ENCODE data around the gene PRKCA. TPM values are rescaled to one million over a fixed set of nuclear protein-coding genes. Genes with fewer than 3 reads are reported as not detected.

PRKCA gene
- total and polyA plus RNA-seq, 2 of the 13 experiments (the other 11 are each of a cell fraction or from before 2014, with no cell fraction given), result 18.5 to 21.5 TPM

DNA sequence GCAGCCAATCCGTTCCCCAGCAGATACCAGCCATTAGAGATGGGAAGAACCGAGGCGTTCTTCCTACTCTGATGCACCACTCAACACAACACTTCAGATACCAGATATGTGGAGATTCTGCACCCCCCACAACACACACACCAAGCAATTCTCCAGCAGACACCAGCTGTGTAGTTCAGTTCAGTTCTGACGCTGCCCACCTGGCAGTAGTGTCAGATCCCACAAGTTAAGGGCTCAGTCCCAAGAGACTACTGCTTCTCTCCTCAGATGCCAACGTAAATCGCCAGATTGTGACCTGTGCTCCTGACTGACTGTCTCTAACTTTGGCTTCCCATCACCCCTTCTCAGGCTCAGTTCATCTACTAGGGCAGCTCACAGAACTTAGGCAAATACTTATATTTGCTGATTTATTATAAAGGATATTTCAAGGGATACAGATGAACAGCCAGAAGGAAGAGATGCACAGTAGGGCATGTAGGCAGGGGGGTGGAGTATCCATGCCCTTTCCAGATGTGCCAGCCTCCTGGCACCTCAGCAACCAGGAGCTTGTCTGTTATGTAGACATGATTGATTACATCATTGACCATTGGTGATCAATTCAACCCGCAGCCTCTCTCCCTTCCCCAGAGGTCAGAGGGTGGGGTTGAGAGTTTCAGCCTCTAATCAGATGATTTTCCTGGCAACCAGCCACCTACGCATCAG is 110.6 kb downstream of the PRKCA start (continued):
- no peak for TF ChIP-seq FLYWCH1 (CRISPR knock-in tag; IDR thresholded peaks at IDR 0.05)
- peak; percentile 29 for TF ChIP-seq ZNF781 (CRISPR knock-in tag; IDR thresholded peaks at IDR 0.05; ENCODE audit: borderline replicate concordance, not compliant biosample characterization)
- no peak for TF ChIP-seq ZNF263 (CRISPR knock-in tag; IDR thresholded peaks at IDR 0.05)
- TF ChIP-seq MIER3 (CRISPR knock-in tag; IDR thresholded peaks at IDR 0.05; ENCODE audit: borderline replicate concordance), result no peak
- no peak for TF ChIP-seq ZZZ3 (CRISPR knock-in tag; IDR thresholded peaks at IDR 0.05; ENCODE audit: borderline replicate concordance)
- 0 out of 2 replicates have a peak, but pooled peaks have one; percentile 30 for TF ChIP-seq KDM5B (CRISPR knock-in tag; IDR thresholded peaks at IDR 0.05; ENCODE audit: borderline replicate concordance)
- TF ChIP-seq, protein P1, sequence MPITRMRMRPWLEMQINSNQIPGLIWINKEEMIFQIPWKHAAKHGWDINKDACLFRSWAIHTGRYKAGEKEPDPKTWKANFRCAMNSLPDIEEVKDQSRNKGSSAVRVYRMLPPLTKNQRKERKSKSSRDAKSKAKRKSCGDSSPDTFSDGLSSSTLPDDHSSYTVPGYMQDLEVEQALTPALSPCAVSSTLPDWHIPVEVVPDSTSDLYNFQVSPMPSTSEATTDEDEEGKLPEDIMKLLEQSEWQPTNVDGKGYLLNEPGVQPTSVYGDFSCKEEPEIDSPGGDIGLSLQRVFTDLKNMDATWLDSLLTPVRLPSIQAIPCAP (CRISPR knock-in tag; IDR thresholded peaks at IDR 0.05; ENCODE audit: low read depth), result no peak
- TF ChIP-seq ZMYM4 (CRISPR knock-in tag; IDR thresholded peaks at IDR 0.05), result peak; percentile 33; the same call in 1 of the 2 replicates
- TF ChIP-seq, protein P2, sequence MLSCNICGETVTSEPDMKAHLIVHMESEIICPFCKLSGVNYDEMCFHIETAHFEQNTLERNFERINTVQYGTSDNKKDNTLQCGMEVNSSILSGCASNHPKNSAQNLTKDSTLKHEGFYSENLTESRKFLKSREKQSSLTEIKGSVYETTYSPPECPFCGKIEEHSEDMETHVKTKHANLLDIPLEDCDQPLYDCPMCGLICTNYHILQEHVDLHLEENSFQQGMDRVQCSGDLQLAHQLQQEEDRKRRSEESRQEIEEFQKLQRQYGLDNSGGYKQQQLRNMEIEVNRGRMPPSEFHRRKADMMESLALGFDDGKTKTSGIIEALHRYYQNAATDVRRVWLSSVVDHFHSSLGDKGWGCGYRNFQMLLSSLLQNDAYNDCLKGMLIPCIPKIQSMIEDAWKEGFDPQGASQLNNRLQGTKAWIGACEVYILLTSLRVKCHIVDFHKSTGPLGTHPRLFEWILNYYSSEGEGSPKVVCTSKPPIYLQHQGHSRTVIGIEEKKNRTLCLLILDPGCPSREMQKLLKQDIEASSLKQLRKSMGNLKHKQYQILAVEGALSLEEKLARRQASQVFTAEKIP (CRISPR knock-in tag; IDR thresholded peaks at IDR 0.05; ENCODE audit: borderline replicate concordance), result 0 out of 2 replicates have a peak, but pooled peaks have one; percentile 17
- TF ChIP-seq, protein P3, sequence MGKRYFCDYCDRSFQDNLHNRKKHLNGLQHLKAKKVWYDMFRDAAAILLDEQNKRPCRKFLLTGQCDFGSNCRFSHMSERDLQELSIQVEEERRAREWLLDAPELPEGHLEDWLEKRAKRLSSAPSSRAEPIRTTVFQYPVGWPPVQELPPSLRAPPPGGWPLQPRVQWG (CRISPR knock-in tag; IDR thresholded peaks at IDR 0.05; ENCODE audit: borderline replicate concordance, low read depth), result no peak
- TF ChIP-seq ATF7 (IDR thresholded peaks at IDR 0.05), result peak; percentile 44
- TF ChIP-seq ATF7 (CRISPR knock-in tag; IDR thresholded peaks at IDR 0.05), result no peak
- TF ChIP-seq, protein P4, sequence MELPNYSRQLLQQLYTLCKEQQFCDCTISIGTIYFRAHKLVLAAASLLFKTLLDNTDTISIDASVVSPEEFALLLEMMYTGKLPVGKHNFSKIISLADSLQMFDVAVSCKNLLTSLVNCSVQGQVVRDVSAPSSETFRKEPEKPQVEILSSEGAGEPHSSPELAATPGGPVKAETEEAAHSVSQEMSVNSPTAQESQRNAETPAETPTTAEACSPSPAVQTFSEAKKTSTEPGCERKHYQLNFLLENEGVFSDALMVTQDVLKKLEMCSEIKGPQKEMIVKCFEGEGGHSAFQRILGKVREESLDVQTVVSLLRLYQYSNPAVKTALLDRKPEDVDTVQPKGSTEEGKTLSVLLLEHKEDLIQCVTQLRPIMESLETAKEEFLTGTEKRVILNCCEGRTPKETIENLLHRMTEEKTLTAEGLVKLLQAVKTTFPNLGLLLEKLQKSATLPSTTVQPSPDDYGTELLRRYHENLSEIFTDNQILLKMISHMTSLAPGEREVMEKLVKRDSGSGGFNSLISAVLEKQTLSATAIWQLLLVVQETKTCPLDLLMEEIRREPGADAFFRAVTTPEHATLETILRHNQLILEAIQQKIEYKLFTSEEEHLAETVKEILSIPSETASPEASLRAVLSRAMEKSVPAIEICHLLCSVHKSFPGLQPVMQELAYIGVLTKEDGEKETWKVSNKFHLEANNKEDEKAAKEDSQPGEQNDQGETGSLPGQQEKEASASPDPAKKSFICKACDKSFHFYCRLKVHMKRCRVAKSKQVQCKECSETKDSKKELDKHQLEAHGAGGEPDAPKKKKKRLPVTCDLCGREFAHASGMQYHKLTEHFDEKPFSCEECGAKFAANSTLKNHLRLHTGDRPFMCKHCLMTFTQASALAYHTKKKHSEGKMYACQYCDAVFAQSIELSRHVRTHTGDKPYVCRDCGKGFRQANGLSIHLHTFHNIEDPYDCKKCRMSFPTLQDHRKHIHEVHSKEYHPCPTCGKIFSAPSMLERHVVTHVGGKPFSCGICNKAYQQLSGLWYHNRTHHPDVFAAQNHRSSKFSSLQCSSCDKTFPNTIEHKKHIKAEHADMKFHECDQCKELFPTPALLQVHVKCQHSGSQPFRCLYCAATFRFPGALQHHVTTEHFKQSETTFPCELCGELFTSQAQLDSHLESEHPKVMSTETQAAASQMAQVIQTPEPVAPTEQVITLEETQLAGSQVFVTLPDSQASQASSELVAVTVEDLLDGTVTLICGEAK (IDR thresholded peaks at IDR 0.05), result no peak
- TF ChIP-seq, protein P4 (CRISPR knock-in tag; IDR thresholded peaks at IDR 0.05), result no peak
- TF ChIP-seq ZFX (CRISPR knock-in tag; IDR thresholded peaks at IDR 0.05; ENCODE audit: low read depth), result 0 out of 2 replicates have a peak, but pooled peaks have one; percentile 12
- peak; percentile 7; the same call in 1 of the 2 replicates for TF ChIP-seq HOXA3 (CRISPR knock-in tag; IDR thresholded peaks at IDR 0.05)

All from HepG2 (cell line).